Osteoblast (primary cell): ENCODE data around the gene CSNK2A2. TPM values are rescaled to one million over a fixed set of nuclear protein-coding genes. Genes with fewer than 3 reads are reported as not detected.

Experiments used
- DNase-seq: peaks from one replicate; pipeline ENCODE4 v3.0.0; 2011; ENCODE audit warnings: low spot score, mixed read lengths; ENCODE audit not compliant: insufficient read length; ENCODE audit errors: missing footprints
- H2AFZ ChIP-seq: 2 replicates; pipeline ENCODE4 v1.6.0; 2011; ENCODE audit warnings: mild to moderate bottlenecking, low read length
- H3K27ac ChIP-seq: 2 replicates; pipeline ENCODE4 v1.5.1; 2011; ENCODE audit warnings: mild to moderate bottlenecking, low read depth, low read length, moderate library complexity
- H3K27me3 ChIP-seq: 2 replicates; pipeline ENCODE4 v1.6.0; 2012; ENCODE audit warnings: mild to moderate bottlenecking, control low read depth, inconsistent platforms, low read length, moderate library complexity; ENCODE audit not compliant: insufficient read depth
- H3K36me3 ChIP-seq: 2 replicates; pipeline ENCODE4 v1.5.1; 2011; ENCODE audit warnings: mild to moderate bottlenecking, low read length, control low read depth, moderate library complexity; ENCODE audit not compliant: insufficient read depth
- H3K4me1 ChIP-seq: 2 replicates; pipeline ENCODE4 v1.5.1; 2011; ENCODE audit warnings: mild to moderate bottlenecking, low read length, control low read depth, moderate library complexity; ENCODE audit not compliant: insufficient read depth
- H3K4me2 ChIP-seq: 2 replicates; pipeline ENCODE4 v1.6.0; 2011; ENCODE audit warnings: mild to moderate bottlenecking, low read length; ENCODE audit not compliant: insufficient read depth
- H3K4me3 ChIP-seq: fragments of 200-600 bp; sonication (generic); 3 replicates; pipeline ENCODE4 v1.5.1; 2012; ENCODE audit warnings: mild to moderate bottlenecking, low read length, inconsistent platforms; ENCODE audit not compliant: insufficient read depth
- H3K79me2 ChIP-seq: 2 replicates; pipeline ENCODE4 v1.6.0; 2012; ENCODE audit warnings: mild to moderate bottlenecking, low read length, control low read depth, inconsistent platforms; ENCODE audit not compliant: insufficient read depth
- H3K9me3 ChIP-seq: 2 replicates; pipeline ENCODE4 v1.5.1; 2011; ENCODE audit warnings: low read depth, low read length, control low read depth
- H4K20me1 ChIP-seq: 2 replicates; pipeline ENCODE4 v1.6.0; 2012; ENCODE audit warnings: mild to moderate bottlenecking, low read length, control low read depth; ENCODE audit not compliant: insufficient read depth
- total RNA-seq: library from RNA; depleted of rRNA; stranded (reverse); fragments of >200 nt; gene quantifications from 2 replicates; pipeline ENCODE4 v1.2.3, GENCODE V29; 2012
- TF ChIP-seq, protein P1 (sequence below): IDR thresholded peaks from 2 replicates; pipeline ENCODE4 v1.5.1; 2011; ENCODE audit warnings: mild to moderate bottlenecking, low read depth, low read length, moderate library complexity; ENCODE audit errors: extremely low read depth

CSNK2A2 gene
- total RNA-seq, 1 donor: 40.5 TPM

- no peak overlapping the region for H2AFZ ChIP-seq
- no peaks in the 10 kb centered on the region for H3K79me2 ChIP-seq
- H3K27ac ChIP-seq: no peak overlapping the region
- no peak overlapping the region for H3K4me3 ChIP-seq
- H3K4me2 ChIP-seq: no peak overlapping the region
- no peaks in the 10 kb centered on the region for H3K27me3 ChIP-seq
- no peaks in the 10 kb centered on the region for H3K36me3 ChIP-seq
- no peaks in the 10 kb centered on the region for H3K9me3 ChIP-seq
- no peaks in the 10 kb centered on the region for H3K4me1 ChIP-seq
- DNase-seq: no peak
- TF ChIP-seq, protein P1, sequence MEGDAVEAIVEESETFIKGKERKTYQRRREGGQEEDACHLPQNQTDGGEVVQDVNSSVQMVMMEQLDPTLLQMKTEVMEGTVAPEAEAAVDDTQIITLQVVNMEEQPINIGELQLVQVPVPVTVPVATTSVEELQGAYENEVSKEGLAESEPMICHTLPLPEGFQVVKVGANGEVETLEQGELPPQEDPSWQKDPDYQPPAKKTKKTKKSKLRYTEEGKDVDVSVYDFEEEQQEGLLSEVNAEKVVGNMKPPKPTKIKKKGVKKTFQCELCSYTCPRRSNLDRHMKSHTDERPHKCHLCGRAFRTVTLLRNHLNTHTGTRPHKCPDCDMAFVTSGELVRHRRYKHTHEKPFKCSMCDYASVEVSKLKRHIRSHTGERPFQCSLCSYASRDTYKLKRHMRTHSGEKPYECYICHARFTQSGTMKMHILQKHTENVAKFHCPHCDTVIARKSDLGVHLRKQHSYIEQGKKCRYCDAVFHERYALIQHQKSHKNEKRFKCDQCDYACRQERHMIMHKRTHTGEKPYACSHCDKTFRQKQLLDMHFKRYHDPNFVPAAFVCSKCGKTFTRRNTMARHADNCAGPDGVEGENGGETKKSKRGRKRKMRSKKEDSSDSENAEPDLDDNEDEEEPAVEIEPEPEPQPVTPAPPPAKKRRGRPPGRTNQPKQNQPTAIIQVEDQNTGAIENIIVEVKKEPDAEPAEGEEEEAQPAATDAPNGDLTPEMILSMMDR: no peak
- no peaks in the 10 kb centered on the region for H4K20me1 ChIP-seq
Measured at GRCh38 chr16:58225965-58226602, 28.2 kb upstream of the CSNK2A2 start.

DNA sequence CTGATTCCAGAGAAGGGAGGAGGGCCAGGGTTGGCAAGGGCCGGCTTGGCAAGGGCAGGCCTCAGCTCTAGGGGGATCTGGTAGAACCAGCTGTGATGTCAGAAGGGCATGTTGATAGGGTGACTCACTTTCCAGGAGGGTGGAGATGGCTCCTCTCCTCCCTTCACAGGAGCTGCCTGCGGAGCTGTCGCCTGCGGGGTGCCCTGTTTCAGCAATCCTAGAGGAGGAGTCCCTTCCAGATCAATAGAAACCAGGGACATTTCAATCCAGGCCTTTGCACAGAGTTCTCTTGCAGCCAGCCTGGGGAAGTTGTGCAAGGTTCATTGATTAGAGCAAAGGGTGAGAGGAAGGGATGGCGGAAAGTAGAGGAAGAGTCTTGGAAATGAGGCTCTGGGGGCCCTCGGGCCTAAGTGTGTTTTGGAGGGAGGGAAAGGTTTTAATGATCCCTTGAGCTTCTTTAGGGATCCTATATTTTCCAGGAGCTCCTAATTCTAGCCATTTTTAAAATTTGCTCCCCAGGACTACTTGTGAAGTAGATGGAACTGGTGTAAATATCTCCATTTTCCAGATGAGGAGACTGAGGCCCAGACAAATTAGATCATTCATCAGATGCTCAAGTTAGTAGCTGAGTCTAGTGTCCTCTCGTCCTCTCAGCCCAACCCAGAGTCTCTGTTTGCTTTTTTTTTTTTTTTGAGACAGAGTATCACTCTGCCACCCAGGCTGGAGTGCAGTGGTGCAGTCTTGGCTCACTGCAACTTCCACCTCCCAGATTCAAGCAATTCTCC is 24.8 kb upstream of the CSNK2A2 start:
- Histone ChIP-seq H3K27me3 (peaks cover 11% of the 10 kb centered on the region), H3K9me3 (no peaks in the 10 kb centered on the region), H3K27ac (no peak overlapping the region), H4K20me1 (no peaks in the 10 kb centered on the region), H2AFZ (no peak overlapping the region), H3K36me3 (no peaks in the 10 kb centered on the region), H3K4me3 (no peak overlapping the region), H3K4me2 (no peak overlapping the region), H3K4me1 (no peaks in the 10 kb centered on the region), H3K79me2 (no peaks in the 10 kb centered on the region)
- DNase-seq: peak; percentile 76
- TF ChIP-seq, protein P1: no peak

DNA sequence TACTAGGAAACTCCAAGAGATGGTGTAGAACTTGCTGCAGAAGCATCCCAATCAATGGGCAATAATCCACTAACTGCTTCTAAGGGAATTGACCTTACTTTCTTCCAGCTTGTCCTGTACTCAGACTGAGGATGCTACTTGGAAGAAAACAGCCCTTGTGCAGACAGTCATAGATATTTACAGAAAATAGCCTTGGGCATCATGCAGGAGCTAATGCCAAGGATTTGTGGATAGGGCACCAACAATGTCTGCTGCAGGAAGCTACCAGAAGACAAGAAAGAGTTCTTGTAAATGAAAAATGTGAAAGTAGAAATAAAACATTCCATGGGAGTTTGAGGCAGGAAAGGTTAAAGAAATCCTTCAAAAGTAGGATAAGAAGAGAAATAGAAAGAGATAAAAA is 21.5 kb upstream of the CSNK2A2 start:
- Histone ChIP-seq H3K36me3 (no peaks in the 10 kb centered on the region), H3K4me2 (no peak overlapping the region)
- TF ChIP-seq, protein P1: no peak

DNA sequence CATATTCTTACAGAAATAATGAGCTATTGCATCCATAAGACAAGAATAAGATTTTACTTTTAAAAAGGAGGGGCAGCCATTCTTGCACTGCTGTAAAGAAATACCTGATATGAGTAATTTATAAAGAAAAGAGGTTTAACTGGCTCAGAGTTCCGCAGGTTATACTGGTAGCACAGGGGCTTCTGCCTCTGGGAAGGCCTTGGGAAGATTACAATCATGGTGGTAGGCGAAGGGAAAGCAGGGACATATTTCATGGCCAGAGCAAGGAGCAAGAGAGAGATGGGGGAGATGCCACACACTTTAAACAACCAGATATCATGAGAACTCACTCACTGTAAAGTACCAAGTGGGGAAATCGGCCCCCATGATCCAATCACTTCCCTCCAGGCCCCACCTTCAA is 20.9 kb upstream of the CSNK2A2 start:
- Histone ChIP-seq H3K36me3 (no peaks in the 10 kb centered on the region), H3K27ac (no peak overlapping the region), H3K9me3 (no peaks in the 10 kb centered on the region), H3K79me2 (no peaks in the 10 kb centered on the region), H4K20me1 (no peaks in the 10 kb centered on the region), H3K27me3 (peaks cover 22% of the 10 kb centered on the region), H2AFZ (no peak overlapping the region), H3K4me2 (no peak overlapping the region), H3K4me3 (no peak overlapping the region), H3K4me1 (no peaks in the 10 kb centered on the region)
- TF ChIP-seq, protein P1: no peak
- no peak for DNase-seq

More for the DNA sequence above, 21.5 kb upstream of the CSNK2A2 start:
- no peaks in the 10 kb centered on the region for H3K4me1 ChIP-seq
- H3K79me2 ChIP-seq: no peaks in the 10 kb centered on the region
- DNase-seq: no peak
- no peak overlapping the region for H3K27ac ChIP-seq
- H4K20me1 ChIP-seq: no peaks in the 10 kb centered on the region
- H3K27me3 ChIP-seq: peaks cover 17% of the 10 kb centered on the region
- no peak overlapping the region for H2AFZ ChIP-seq
- no peaks in the 10 kb centered on the region for H3K9me3 ChIP-seq
- no peak overlapping the region for H3K4me3 ChIP-seq
